Nephron (organoid): ENCODE results near the gene BTD.
"Not testable (repeated sequence)": the region's sequence is repeated elsewhere in the genome, so short reads cannot be mapped to it uniquely, and the experiment has no call there.

Experiments
- H3K27ac Mint-ChIP-seq, 3 experiments: 2 replicates each; pipeline ENCODE4 v1.8.0; 2020; ENCODE audit warnings: mixed read lengths in 3 of 3, mild to moderate bottlenecking in 2 of 3, moderate library complexity in 1 of 3
- H3K27me3 Mint-ChIP-seq: 2 replicates; pipeline ENCODE4 v1.8.0; 2021; ENCODE audit warnings: low read depth, mild to moderate bottlenecking, moderate library complexity, mixed read lengths
- H3K36me3 Mint-ChIP-seq: 2 replicates; pipeline ENCODE4 v1.8.0; 2020; ENCODE audit warnings: low read depth, mixed read lengths
- H3K4me1 Mint-ChIP-seq: 2 replicates; pipeline ENCODE4 v1.8.0; 2020; ENCODE audit warnings: mixed read lengths
- H3K4me3 Mint-ChIP-seq, 3 experiments: 2 replicates each; pipeline ENCODE4 v1.8.0; 2020; ENCODE audit warnings: mild to moderate bottlenecking in 3 of 3, mixed read lengths in 3 of 3, moderate library complexity in 2 of 3
- H3K9me3 Mint-ChIP-seq: 2 replicates; pipeline ENCODE4 v1.8.0; 2020; ENCODE audit warnings: mixed read lengths
- CTCF ChIP-seq, 3 experiments: fragments of 200-600 bp; sonication (generic); IDR thresholded peaks; one replicate each; pipeline ENCODE4 v1.5.0; 2021; ENCODE audit warnings: antibody characterized with exemption in 3 of 3; ENCODE audit not compliant: unreplicated experiment in 3 of 3

BTD gene

DNA sequence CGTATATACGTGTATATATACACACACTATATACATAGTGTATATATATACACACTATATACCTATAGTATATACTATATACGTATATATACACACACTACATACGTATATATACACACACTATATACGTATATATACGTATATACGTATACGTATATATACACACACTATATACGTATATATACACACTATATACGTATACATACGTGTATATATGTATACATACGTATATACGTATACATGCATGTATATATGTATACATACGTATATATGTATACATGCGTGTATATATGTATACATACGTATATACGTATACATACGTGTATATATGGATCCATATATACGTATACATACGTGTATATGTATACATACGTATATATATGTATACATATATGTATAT is 9.6 kb upstream of the BTD start:
- H3K9me3 Mint-ChIP-seq: no peaks in the 10 kb centered on the region
- no peaks in the 10 kb centered on the region for H3K4me1 Mint-ChIP-seq
- H3K27ac Mint-ChIP-seq: no peak overlapping the region
- TF ChIP-seq CTCF (IDR thresholded peaks at IDR 0.05; ENCODE audit: unreplicated experiment in 3 of 3): no peak
- no peak overlapping the region for H3K4me3 Mint-ChIP-seq
- H3K27me3 Mint-ChIP-seq: no peaks in the 10 kb centered on the region
- peaks cover 23% of the 10 kb centered on the region for H3K36me3 Mint-ChIP-seq

DNA sequence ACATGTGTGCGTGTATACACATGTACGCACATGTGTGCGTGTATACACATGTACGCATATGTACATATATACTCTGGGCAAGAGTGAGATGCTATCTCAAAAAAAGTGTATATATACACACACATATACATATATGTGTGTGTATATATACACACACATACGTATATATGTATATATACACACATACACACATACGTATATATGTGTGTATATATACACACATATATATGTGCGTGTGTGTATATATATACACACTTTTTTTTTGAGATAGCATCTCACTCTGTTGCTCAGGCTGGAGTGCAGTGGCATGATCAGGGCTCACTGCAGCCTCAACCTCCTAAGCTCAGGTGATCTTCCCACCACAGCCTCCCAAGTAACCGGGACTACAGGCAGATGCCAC is 8.6 kb upstream of the BTD start:
- Mint-ChIP-seq H3K4me1 (no peaks in the 10 kb centered on the region), H3K9me3 (no peaks in the 10 kb centered on the region), H3K4me3 (no peak overlapping the region), H3K36me3 (peaks cover 32% of the 10 kb centered on the region), H3K27ac (no peak overlapping the region), H3K27me3 (no peaks in the 10 kb centered on the region)
- no peak for TF ChIP-seq CTCF (IDR thresholded peaks at IDR 0.05; ENCODE audit: unreplicated experiment in 3 of 3)

DNA sequence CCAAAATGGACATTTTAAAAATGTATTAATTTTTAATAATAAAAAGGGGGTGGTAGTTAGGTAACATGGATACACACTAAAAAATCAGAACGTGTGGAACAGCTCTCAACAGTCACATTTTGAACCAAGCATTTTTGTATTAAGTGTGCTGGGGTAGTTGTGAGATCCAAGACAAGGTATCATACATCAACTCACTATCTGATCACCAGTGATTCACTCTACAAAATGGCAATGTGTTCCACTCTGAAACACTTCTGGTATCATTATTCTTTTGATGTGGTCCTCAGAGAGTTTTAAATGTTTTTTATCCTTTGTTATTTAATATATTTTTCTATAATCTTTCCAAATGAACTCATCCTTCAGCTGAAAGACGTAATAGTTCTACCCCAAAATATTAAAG is 5.6 kb upstream of the BTD start:
- no peak overlapping the region for H3K4me3 Mint-ChIP-seq
- H3K27me3 Mint-ChIP-seq: no peaks in the 10 kb centered on the region
- no peaks in the 10 kb centered on the region for H3K9me3 Mint-ChIP-seq
- peaks cover 31% of the 10 kb centered on the region for H3K36me3 Mint-ChIP-seq
- H3K27ac Mint-ChIP-seq: no peak overlapping the region
- H3K4me1 Mint-ChIP-seq: peaks cover 9% of the 10 kb centered on the region
- TF ChIP-seq CTCF (IDR thresholded peaks at IDR 0.05; ENCODE audit: unreplicated experiment in 3 of 3): no peak

- Mint-ChIP-seq H3K4me3 (peak overlapping the region; percentile 99 to 100 (median 100)), H3K4me1 (peaks cover 21% of the 10 kb centered on the region), H3K9me3 (peaks cover 8% of the 10 kb centered on the region), H3K36me3 (peaks cover 48% of the 10 kb centered on the region), H3K27me3 (no peaks in the 10 kb centered on the region), H3K27ac (peak overlapping the region; percentile 89 to 99 (median 98))
- no peak for TF ChIP-seq CTCF (IDR thresholded peaks at IDR 0.05; ENCODE audit: unreplicated experiment in 3 of 3)
Measured at GRCh38 chr3:15601046-15601398, 523 bp upstream of the BTD start.

DNA sequence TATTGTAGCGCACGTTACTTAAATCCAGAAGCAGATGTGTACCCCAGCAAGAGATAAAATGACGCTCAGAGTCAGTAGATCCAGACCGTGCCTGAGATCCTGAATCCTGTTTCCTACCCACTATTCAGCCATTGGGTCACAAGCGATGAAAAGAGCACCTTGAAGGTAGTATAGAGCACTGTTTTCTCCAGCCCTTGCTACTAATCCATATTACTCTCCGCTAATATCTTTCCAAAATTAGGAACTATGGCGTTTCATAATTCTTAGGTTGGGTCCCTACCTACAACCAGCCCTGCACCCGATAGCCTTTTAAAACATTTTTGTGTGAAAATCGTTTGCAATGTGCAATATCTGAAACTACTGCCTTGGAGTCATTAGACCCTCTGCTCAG is 596 bp downstream of the BTD start:
- no peak for TF ChIP-seq CTCF (IDR thresholded peaks at IDR 0.05; ENCODE audit: unreplicated experiment in 3 of 3)
- H3K9me3 Mint-ChIP-seq: peaks cover 8% of the 10 kb centered on the region
- H3K27me3 Mint-ChIP-seq: no peaks in the 10 kb centered on the region

GRCh38 chr3:15602816-15603215 is 1.3 kb downstream of the BTD start:
- Mint-ChIP-seq H3K27ac (peak overlapping the region; percentile 89 to 99 (median 98)), H3K4me1 (peaks cover 32% of the 10 kb centered on the region), H3K4me3 (peak overlapping the region; percentile 99 to 100 (median 100)), H3K36me3 (peaks cover 41% of the 10 kb centered on the region)
- not testable (repeated sequence) for H3K9me3 Mint-ChIP-seq, H3K27me3 Mint-ChIP-seq

More for the DNA sequence above, 596 bp downstream of the BTD start:
- Mint-ChIP-seq H3K4me1 (peaks cover 27% of the 10 kb centered on the region), H3K36me3 (peaks cover 47% of the 10 kb centered on the region), H3K27ac (peak overlapping the region; percentile 89 to 99 (median 98)), H3K4me3 (peak overlapping the region; percentile 99 to 100 (median 100))

DNA sequence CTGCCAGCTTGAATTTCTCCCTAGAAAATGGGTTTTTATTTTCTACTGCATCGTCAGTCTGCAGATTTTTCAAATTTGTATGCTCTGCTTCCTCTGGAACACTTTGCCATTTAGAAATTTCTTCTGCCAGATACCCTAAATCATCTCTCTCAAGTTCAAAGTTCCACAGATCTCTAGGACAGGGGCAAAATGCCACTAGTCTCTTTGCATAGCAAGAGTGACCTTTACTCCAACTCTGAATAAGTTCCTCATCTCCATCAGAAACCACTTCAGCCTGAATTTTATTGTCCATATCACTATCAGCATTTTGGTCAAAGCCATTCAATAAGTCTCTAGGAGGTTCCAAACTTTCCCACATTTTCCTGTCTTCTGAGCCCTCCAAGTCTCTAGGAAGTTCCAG is 3.0 kb downstream of the BTD start:
- peak overlapping the region; percentile 16 to 88 (median 82) for H3K27ac Mint-ChIP-seq
- H3K4me3 Mint-ChIP-seq: peak overlapping the region; percentile 63 to 74 (median 72)
- peaks cover 26% of the 10 kb centered on the region for H3K36me3 Mint-ChIP-seq
- not testable (repeated sequence) for H3K27me3 Mint-ChIP-seq, H3K9me3 Mint-ChIP-seq
- peaks cover 32% of the 10 kb centered on the region for H3K4me1 Mint-ChIP-seq
